Activated CD4-positive, alpha-beta T cell treated with anti-CD3 and anti-CD28 coated beads, Interleukin-2, amount 10 ng/mL, durations not matched to agents 7 days and 5 days (primary cell): ENCODE results near the gene CELF1. TPM values are rescaled to one million over a fixed set of nuclear protein-coding genes. Genes with fewer than 3 reads are reported as not detected.
"Not testable (repeated sequence)": the region's sequence is repeated elsewhere in the genome, so short reads cannot be mapped to it uniquely, and the experiment has no call there.

Experiments used
- CTCF ChIA-PET: fragments of 350-600 bp; sonication (Branson Sonifier 250); formaldehyde crosslinking; loops from one replicate; lab custom pipeline; 2021; ENCODE audit warnings: antibody characterized with exemption; lab: Charles Lee
- POLR2A ChIA-PET: fragments of 350-600 bp; sonication (Branson Sonifier 250); formaldehyde crosslinking; loops from one replicate; lab custom pipeline; 2021; ENCODE audit warnings: antibody characterized with exemption; lab: Charles Lee
- DNase-seq: peaks from one replicate; pipeline ENCODE4 v3.0.0-alpha.2; 2020
- H3K27ac Mint-ChIP-seq: one replicate; pipeline ENCODE4 v1.8.0; 2021; ENCODE audit warnings: mild to moderate bottlenecking, moderate library complexity, mixed read lengths
- H3K27me3 Mint-ChIP-seq: one replicate; pipeline ENCODE4 v1.8.0; 2021; ENCODE audit warnings: mixed read lengths
- H3K36me3 Mint-ChIP-seq: one replicate; pipeline ENCODE4 v1.8.0; 2021; ENCODE audit warnings: low read depth, mixed read lengths
- H3K4me1 Mint-ChIP-seq: one replicate; pipeline ENCODE4 v1.8.0; 2021; ENCODE audit warnings: mixed read lengths
- H3K4me3 Mint-ChIP-seq: one replicate; pipeline ENCODE4 v1.8.0; 2021; ENCODE audit warnings: mild to moderate bottlenecking, moderate library complexity, mixed read lengths
- H3K9me3 Mint-ChIP-seq: one replicate; pipeline ENCODE4 v1.8.0; 2021; ENCODE audit warnings: mixed read lengths
- total RNA-seq, 2 experiments: library from RNA; stranded (reverse); gene quantifications; one replicate each; pipeline ENCODE4 v1.2.3, GENCODE V29; 2021

Gene CELF1
- total RNA-seq, 2 experiments from 2014 or later = 102 to 105 TPM

GRCh38 chr11:47532597-47533213, 20.2 kb downstream of the CELF1 start:
- no peak for DNase-seq
- ChIA-PET POLR2A (interaction anchor here (0.6 kb wide), 1 partner anchor 19 kb away, joined by 6 read pairs; no protein-coding TSS in a partner anchor), CTCF (interaction anchor here (1.1 to 4.0 kb wide), 5 partner anchors 8 to 21 kb away, joined by 3 to 16 read pairs (median 4); partner anchors contain the start of gene CELF1)
- no peaks in the 10 kb centered on the region for H3K9me3 Mint-ChIP-seq
- peaks cover 13% of the 10 kb centered on the region for H3K36me3 Mint-ChIP-seq
- H3K4me1 Mint-ChIP-seq = peaks cover 15% of the 10 kb centered on the region
- H3K27me3 Mint-ChIP-seq = no peaks in the 10 kb centered on the region
- H3K4me3 Mint-ChIP-seq = no peak overlapping the region
- no peak overlapping the region for H3K27ac Mint-ChIP-seq

GRCh38 chr11:47531666-47532065, 21.3 kb downstream of the CELF1 start:
- H3K4me1 Mint-ChIP-seq = peaks cover 17% of the 10 kb centered on the region
- H3K36me3 Mint-ChIP-seq = peaks cover 13% of the 10 kb centered on the region
- POLR2A ChIA-PET = no interaction called here
- H3K9me3 Mint-ChIP-seq = no peaks in the 10 kb centered on the region
- DNase-seq = no peak
- no peak overlapping the region for H3K27ac Mint-ChIP-seq
- H3K4me3 Mint-ChIP-seq = no peak overlapping the region
- no peaks in the 10 kb centered on the region for H3K27me3 Mint-ChIP-seq
- CTCF ChIA-PET = interaction anchor here (0.6 to 4.0 kb wide), 7 partner anchors 9 to 99 kb away, joined by 3 to 16 read pairs (median 5); partner anchors contain the start of gene CELF1

- POLR2A ChIA-PET, H3K9me3 Mint-ChIP-seq, H3K4me3 Mint-ChIP-seq, H3K27me3 Mint-ChIP-seq, H3K27ac Mint-ChIP-seq, DNase-seq: not testable (repeated sequence)
- CTCF ChIA-PET = interaction anchor here (1.2 to 4.0 kb wide), 4 partner anchors 10 to 22 kb away, joined by 5 to 16 read pairs (median 5); partner anchors contain the start of gene CELF1
- Mint-ChIP-seq H3K4me1 (peaks cover 26% of the 10 kb centered on the region), H3K36me3 (peaks cover 11% of the 10 kb centered on the region)
Observed at GRCh38 chr11:47530721-47531120, 22.2 kb downstream of the CELF1 start.

- no peaks in the 10 kb centered on the region for H3K27me3 Mint-ChIP-seq
- POLR2A ChIA-PET = no interaction called here
- peaks cover 30% of the 10 kb centered on the region for H3K4me1 Mint-ChIP-seq
- no peak overlapping the region for H3K4me3 Mint-ChIP-seq
- H3K27ac Mint-ChIP-seq = no peak overlapping the region
- no peak for DNase-seq
- peaks cover 9% of the 10 kb centered on the region for H3K36me3 Mint-ChIP-seq
- no peaks in the 10 kb centered on the region for H3K9me3 Mint-ChIP-seq
- CTCF ChIA-PET = interaction anchor here (1.4 kb wide), 1 partner anchor 20 kb away, joined by 4 read pairs; no protein-coding TSS in a partner anchor
Observed at GRCh38 chr11:47529951-47530350, 23.0 kb downstream of the CELF1 start.

GRCh38 chr11:47527186-47527585, 25.7 kb downstream of the CELF1 start:
- ChIA-PET POLR2A (no interaction called here), CTCF (interaction anchor here (1.6 kb wide), 1 partner anchor 11 kb away, joined by 8 read pairs; no protein-coding TSS in a partner anchor)
- no peak overlapping the region for H3K27ac Mint-ChIP-seq
- H3K27me3 Mint-ChIP-seq = no peaks in the 10 kb centered on the region
- DNase-seq = no peak
- H3K9me3 Mint-ChIP-seq = no peaks in the 10 kb centered on the region
- peaks cover 49% of the 10 kb centered on the region for H3K4me1 Mint-ChIP-seq
- H3K36me3 Mint-ChIP-seq = peaks cover 6% of the 10 kb centered on the region
- H3K4me3 Mint-ChIP-seq = no peak overlapping the region

- H3K27ac Mint-ChIP-seq, H3K9me3 Mint-ChIP-seq, H3K36me3 Mint-ChIP-seq, DNase-seq, H3K4me3 Mint-ChIP-seq, CTCF ChIA-PET, POLR2A ChIA-PET, H3K27me3 Mint-ChIP-seq: not testable (repeated sequence)
- H3K4me1 Mint-ChIP-seq = peaks cover 55% of the 10 kb centered on the region
Observed at GRCh38 chr11:47526032-47526431, 26.9 kb downstream of the CELF1 start.

- Mint-ChIP-seq H3K27me3 (no peaks in the 10 kb centered on the region), H3K4me1 (peaks cover 60% of the 10 kb centered on the region), H3K36me3 (peaks cover 9% of the 10 kb centered on the region), H3K9me3 (no peaks in the 10 kb centered on the region), H3K27ac (peak overlapping the region; percentile 77), H3K4me3 (peak overlapping the region; percentile 31)
- ChIA-PET CTCF (interaction anchor here (0.5 to 1.1 kb wide), 4 partner anchors 12 to 42 kb away, joined by 3 to 4 read pairs (median 3); no protein-coding TSS in a partner anchor), POLR2A (no interaction called here)
- peak; percentile 11 for DNase-seq
Observed at GRCh38 chr11:47524291-47524874, 28.5 kb downstream of the CELF1 start.

GRCh38 chr11:47523490-47524225, 29.3 kb downstream of the CELF1 start:
- ChIA-PET POLR2A (interaction anchor here (0.7 kb wide), 1 partner anchor 45 kb away, joined by 4 read pairs; no protein-coding TSS in a partner anchor), CTCF (interaction anchor here (0.6 to 1.7 kb wide), 3 partner anchors 9 to 30 kb away, joined by 3 to 5 read pairs (median 4); no protein-coding TSS in a partner anchor)
- no peaks in the 10 kb centered on the region for H3K9me3 Mint-ChIP-seq
- H3K4me3 Mint-ChIP-seq = peak overlapping the region; percentile 9
- H3K27ac Mint-ChIP-seq = peak overlapping the region; percentile 77
- peaks cover 9% of the 10 kb centered on the region for H3K36me3 Mint-ChIP-seq
- no peaks in the 10 kb centered on the region for H3K27me3 Mint-ChIP-seq
- H3K4me1 Mint-ChIP-seq = peaks cover 66% of the 10 kb centered on the region
- DNase-seq = peak; percentile 41

GRCh38 chr11:47518212-47518964, 34.5 kb downstream of the CELF1 start:
- no peak for DNase-seq
- H3K27me3 Mint-ChIP-seq = no peaks in the 10 kb centered on the region
- peaks cover 69% of the 10 kb centered on the region for H3K4me1 Mint-ChIP-seq
- H3K4me3 Mint-ChIP-seq = no peak overlapping the region
- POLR2A ChIA-PET = no interaction called here
- CTCF ChIA-PET = interaction anchor here (1.0 to 3.3 kb wide), 4 partner anchors 9 to 51 kb away, joined by 3 to 15 read pairs (median 4); no protein-coding TSS in a partner anchor
- H3K9me3 Mint-ChIP-seq = no peaks in the 10 kb centered on the region
- H3K27ac Mint-ChIP-seq = peak overlapping the region; percentile 60
- peaks cover 11% of the 10 kb centered on the region for H3K36me3 Mint-ChIP-seq

GRCh38 chr11:47516984-47517853, 35.7 kb downstream of the CELF1 start:
- Mint-ChIP-seq H3K4me3 (no peak overlapping the region), H3K27ac (no peak overlapping the region), H3K27me3 (no peaks in the 10 kb centered on the region), H3K4me1 (peaks cover 69% of the 10 kb centered on the region), H3K36me3 (peaks cover 11% of the 10 kb centered on the region), H3K9me3 (no peaks in the 10 kb centered on the region)
- CTCF ChIA-PET = interaction anchor here (0.6 to 3.3 kb wide), 13 partner anchors 7 to 105 kb away, joined by 3 to 15 read pairs (median 5); no protein-coding TSS in a partner anchor
- DNase-seq = no peak
- POLR2A ChIA-PET = no interaction called here

- H3K36me3 Mint-ChIP-seq = peaks cover 15% of the 10 kb centered on the region
- no peaks in the 10 kb centered on the region for H3K27me3 Mint-ChIP-seq
- peaks cover 69% of the 10 kb centered on the region for H3K4me1 Mint-ChIP-seq
- no peak overlapping the region for H3K27ac Mint-ChIP-seq
- no peaks in the 10 kb centered on the region for H3K9me3 Mint-ChIP-seq
- ChIA-PET CTCF (interaction anchor here (0.6 to 2.6 kb wide), 6 partner anchors 17 to 670 kb away, joined by 3 to 11 read pairs (median 3); no protein-coding TSS in a partner anchor), POLR2A (no interaction called here)
- no peak overlapping the region for H3K4me3 Mint-ChIP-seq
- no peak for DNase-seq
Observed at GRCh38 chr11:47516155-47516554, 36.8 kb downstream of the CELF1 start.
